HG03469 (cell line): ENCODE measurements around the gene PTPN4.
"Not testable (repeated sequence)": the region's sequence is repeated elsewhere in the genome, so short reads cannot be mapped to it uniquely, and the experiment has no call there.

Experiments used
- ATAC-seq: cut with Tn5 transposase; IDR thresholded peaks from one replicate; pipeline ENCODE4 v1.9.1; 2021; ENCODE audit warnings: mild to moderate bottlenecking, moderate library complexity, moderate number of reproducible peaks; ENCODE audit not compliant: unreplicated experiment

Gene PTPN4

DNA sequence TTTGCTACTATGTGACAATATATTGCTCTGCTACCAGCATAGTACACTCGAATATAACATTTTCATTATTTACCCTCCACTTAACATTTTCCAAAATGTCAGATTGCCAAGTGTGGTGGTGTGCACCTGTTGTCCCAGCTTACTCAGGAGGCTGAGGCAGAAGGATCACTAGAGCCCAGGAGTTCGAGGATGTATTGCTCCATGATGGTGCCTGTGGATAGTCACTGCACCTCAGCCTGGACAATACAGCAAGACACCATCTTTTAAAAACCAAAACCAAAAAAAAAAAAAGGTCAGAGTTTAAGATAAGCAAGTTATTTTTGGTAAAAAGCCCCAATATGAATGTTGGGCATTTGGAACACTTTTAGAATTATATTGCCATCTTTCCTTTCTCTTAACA lies 178.0 kb downstream of the PTPN4 start:
- no peak for ATAC-seq

DNA sequence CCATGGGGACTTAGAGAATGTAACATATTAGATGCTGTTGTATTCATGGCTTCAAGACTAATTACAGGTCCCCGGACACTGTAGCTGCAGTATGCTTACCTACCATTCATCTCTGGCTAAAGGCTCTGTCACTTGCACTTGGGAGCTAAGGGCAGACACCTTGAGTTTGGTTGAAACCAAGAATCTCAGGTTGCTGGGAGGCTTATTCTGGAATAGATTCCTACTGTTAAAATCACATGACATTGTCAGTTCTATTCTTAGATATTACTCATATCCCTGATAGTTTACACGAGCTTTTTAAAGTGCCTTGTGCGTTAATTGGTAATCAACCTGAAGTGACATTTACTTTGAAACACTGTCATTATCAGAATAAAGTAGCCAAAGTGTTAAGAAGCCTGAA lies 180.2 kb downstream of the PTPN4 start:
- ATAC-seq = no peak

DNA sequence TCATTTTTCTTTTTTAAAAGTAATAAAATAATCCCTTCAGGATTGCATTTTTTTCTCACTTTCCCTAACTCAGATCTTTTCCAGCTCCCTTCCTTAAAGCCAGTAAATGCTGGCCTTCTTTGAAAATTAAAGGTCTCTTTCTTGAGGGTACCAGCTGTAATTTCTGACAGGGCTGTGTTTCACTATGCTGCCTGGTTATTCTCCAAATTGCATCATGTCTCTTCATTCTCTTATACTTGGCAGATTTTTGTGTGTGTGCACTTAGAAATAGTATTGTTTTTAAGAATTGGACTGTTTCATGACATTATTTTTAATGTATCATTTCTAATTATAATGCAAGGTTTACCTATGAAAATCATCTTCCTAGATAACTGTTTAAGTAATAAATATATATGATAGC lies 181.1 kb downstream of the PTPN4 start:
- no peak for ATAC-seq

DNA sequence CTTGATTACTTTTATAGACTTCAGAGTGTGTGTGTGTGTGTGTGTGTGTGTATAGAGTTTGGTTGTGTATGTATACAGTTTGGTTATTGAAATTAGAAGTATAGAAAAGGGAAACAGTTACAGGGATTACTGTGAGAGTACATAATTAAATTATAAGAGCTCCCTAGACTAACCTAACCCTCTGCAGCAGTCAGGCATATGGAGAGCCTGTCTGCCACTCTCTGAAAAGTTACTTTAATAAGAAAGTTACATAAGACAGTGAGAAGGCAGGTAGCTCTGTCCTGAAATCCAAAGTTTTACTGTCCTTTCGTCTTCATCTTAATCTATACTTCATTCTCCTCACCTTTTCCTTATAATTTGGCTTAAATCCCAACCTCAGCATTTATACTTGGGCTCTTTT lies 181.7 kb downstream of the PTPN4 start:
- ATAC-seq = no peak

DNA sequence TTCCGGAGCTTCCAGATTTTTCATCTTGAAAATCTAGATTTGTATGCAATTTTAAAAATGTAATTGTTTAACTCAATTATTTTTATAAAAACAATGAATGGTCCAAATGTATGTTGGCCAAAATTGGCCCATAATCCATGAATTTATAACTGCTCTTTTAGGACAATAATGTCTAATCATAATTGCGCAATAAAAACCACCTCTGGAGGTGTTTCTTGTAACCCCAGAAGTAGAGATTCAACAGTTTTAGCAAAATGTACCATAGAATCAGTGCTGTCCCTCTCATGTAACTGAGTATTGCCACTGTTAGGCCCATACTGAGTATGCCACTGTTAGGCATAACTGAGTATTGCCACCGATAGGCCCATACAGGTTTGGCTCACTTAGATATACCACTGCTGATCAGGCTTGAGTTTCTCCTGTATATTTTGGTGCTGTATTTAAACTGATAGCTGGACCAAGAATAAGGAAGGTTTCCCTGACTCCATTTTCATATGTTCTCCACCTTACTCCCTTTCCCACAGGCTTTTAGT lies 182.3 kb downstream of the PTPN4 start:
- no peak for ATAC-seq

DNA sequence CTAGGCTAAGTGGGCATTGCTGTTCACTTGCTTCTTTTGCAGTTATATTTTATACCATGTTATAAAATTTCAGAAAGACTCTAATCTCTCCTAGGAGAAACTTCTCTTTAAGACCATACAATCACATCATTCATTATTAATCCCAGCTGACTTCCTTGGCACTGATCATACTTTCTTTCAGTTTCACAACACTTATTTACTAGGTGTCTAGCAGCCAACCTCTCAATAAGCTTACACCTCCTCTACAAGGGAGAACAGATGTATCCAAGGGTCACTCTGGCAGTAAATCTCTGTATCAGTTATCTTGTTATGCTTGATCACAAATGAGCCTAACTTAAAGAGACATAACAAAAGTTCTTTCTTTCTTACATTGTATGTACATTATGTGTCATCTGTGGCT lies 183.3 kb downstream of the PTPN4 start:
- no peak for ATAC-seq

DNA sequence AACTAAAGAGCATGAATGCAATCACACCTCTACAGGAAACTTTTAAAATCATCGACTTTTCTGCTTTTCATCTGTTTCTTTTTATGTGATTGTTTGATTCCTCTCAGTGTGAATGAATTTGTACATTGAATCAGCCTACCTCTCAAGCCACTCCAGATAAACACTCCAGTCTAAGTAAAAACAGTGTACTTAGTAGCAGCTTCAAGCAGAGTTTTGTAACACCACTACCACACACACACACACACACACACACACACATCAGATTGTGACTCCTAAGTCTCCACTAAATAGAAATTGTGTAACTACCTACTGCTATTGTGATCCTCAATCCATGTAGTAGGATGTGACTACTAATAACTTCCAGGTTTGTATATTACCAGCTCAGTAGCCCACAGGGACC lies 187.8 kb downstream of the PTPN4 start:
- no peak for ATAC-seq

DNA sequence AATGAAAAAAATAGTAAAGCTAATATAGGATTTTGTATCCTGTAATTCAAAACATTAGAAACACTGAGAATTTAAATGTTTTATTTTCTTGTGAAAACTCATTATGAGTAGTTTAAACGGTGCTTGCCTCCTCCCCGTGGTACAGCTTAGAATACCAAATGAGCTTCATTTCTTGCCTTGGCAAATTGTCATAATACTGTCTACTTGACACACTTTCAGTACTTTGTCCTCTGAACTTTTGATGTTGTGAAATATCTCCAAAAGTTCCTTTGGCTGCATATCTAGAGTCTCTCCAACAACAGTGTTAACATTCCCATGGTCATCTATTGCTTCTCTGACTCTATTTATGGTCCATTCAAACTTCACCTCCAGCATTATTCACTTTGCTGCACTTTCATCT lies 191.2 kb downstream of the PTPN4 start:
- ATAC-seq = no peak

DNA sequence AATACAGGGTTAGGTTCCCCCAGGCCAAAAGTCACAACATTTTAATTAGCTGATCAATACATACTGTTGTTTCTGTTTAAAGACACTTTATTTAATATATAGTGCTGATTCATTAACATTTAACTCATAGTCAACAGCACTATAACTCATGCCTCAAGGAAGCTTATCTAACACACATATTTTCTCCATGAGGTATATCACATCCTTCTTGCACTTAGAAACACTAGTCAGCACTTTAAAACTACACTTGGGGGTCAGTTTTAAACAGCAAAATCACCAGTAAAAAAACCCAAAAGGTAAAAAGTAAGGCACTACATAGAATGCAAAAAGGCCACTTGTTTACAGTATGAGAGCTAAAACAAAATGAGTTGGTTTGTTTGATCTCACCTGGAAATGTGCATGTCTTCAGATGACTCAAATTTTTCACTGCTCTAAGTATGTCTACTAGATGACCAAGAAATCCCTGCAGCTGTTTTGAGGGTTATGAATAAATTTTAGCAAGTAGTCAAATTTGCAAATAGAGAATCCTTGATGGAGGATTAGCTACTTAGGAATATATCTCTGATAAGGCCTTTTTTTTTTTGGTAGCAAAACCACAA lies 199.0 kb downstream of the PTPN4 start:
- no peak for ATAC-seq

DNA sequence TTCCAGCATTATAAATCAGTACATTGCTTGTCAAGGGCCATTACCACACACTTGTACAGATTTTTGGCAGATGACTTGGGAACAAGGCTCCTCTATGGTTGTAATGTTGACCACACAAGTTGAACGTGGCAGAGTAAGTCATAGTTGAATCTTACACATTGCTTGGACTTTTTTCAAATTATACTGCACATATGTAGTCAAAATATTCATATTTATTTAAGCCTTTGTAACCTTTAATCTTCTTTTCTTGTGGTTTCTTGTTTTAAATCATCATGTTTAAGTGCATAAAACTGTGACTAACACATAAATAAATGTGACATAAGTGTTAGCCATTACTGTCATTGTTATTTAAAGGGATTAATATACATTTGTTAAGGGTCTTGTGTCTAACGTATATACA lies 201.1 kb downstream of the PTPN4 start:
- no peak for ATAC-seq

DNA sequence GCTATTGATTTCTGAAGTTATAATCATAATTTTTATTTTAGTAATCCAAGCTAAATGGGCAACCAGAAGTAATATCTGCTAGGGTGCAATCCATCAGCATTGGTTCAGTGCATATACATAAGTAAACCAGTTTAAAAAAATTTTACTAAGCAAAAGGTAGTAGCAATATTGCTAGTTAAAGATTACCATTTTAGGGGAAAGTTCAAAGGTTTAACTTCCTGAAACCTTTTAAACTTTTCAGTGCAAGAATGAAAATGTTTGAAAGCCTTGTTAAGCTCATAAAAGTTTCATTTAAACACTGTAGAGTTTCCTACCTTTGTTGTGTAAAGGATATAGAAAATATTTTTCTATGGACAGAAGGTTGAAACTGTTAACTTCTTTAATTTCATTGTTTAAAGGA lies 222.2 kb downstream of the PTPN4 start:
- no peak for ATAC-seq

DNA sequence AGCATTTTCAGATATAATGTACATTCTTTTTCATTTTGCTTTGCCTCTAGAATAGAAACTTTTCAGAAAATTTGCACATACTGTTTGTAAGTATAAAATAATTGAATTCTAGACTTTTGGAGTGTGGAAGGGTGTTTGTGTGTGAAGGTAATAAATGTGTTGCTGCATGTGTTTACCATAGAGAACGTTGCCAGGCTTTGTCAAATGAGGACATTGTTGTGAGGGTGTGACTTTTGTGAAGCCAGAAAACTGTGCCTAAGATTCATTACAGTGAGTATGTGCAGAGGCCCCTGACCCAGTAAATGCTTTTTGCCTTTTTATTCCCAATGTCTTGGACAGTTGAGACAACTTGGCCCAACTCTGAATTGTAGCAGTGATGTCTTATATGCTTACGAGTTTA lies 222.8 kb downstream of the PTPN4 start:
- no peak for ATAC-seq

DNA sequence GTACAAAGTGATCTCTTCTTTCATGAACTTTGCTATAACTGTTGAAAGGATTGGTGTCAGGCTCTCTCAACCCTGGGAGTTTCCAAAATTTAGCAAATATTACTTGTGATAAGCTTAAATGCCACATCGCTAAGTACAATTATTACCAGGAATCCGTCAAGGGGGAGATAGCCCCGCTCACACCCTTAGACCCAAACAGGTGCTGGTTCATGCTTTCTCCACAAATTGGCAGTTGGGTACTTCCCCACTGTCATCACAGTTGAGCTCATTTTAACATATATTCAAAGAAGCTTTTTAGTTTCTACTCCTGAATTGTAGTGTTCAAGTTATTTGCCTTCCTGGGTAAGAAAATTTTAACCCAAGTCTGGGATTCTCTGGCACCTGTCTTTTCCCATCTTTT lies 223.4 kb downstream of the PTPN4 start:
- ATAC-seq = no peak

DNA sequence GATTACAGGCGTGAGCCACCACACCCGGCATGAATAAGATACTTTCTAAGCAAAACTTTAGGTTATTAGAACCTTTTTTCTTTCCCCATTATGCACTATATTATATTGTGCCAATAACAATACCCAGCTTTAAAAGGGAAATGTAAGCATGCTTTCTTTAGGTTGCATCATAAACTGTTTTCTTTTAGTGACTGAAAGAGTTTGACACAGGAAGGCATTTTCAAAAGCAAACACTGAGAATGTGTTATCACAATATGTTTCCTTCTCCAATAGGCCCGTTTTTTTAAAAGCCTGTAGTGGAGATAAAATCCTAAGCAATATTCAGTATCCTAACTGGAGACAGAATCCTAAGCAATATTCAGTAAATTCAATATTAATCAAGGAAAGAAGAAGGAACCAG lies 236.4 kb downstream of the PTPN4 start:
- ATAC-seq = no peak

DNA sequence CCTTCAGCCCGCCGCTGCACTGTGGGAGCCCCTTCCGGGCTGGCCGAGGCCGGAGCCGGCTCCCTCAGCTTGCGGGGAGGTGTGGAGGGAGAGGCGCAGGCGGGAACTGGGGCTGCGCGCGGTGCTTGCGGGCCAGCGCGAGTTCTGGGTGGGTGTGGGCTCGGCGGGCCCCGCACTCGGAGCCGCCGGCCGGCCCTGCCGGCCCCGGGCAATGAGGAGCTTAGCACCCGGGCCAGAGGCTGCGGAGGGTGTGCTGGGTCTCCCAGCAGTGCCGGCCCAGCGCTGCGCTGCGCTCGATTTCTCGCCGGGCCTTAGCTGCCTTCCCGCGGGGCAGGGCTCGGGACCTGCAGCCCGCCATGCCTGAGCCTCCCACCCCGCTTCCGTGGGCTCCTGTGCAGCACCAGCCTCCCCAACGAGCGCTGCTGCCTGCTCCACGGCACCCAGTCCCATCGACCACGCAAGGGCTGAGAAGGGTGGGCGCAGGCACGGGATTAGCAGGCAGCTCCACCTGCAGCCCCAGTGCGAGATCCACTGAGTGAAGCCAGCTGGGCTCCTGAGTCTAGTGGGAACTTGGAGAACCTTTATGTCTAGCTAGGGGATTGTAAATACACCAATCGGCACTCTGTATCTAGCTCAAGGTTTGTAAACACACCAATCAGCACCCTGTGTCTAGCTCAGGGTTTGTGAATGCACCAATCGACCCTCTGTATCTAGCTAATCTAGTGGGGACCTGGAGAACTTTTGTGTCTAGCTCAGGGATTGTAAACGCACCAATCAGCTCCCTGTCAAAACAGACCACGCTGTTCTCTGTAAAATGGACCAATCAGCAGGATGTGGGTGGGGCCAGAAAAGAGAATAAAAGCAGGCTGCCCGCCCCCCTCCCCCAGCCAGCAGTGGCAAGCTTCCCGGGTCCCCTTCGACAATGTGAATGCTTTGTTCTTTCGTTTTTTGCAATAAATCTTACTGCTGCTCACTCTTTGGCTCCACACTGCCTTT lies 237.5 kb downstream of the PTPN4 start:
- not testable (repeated sequence) for ATAC-seq

DNA sequence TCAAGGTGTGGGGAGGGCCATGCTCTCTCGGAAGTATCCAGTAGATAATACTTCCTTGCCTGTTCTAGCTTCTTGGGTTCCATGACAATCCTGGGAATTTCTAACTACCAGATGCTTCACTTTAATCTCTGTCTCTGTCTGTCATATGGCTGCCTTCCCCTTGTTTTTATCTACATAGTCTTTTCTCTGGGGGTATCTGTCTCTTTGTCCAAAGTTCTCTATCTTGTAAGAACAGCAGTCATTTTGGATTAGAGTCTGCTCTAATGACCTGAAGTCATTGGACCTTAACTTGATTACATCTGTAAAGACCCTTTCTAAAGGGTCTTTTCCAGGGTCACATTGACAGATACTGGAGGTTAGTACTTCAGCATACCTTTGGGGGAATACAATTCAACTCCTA lies 241.7 kb downstream of the PTPN4 start:
- ATAC-seq = no peak

DNA sequence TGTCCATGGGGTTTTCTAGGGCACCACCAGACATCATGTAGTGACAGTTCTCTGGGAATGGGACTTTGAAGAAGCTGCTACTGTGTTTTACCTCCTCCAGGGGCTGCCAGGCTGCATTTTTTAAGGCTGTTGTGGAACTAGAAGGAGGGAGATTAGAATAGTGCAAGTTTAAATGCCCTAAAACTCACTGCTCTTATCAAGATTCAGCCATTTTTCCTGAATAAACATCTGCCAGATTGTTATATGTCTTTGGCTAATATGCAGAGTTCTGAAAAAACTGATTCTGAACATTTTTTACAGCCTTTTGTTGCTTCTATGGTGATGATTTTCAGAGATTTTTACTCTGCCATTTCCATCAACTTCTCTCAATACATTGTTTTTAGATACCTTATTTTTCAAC lies 244.5 kb downstream of the PTPN4 start:
- ATAC-seq = no peak

DNA sequence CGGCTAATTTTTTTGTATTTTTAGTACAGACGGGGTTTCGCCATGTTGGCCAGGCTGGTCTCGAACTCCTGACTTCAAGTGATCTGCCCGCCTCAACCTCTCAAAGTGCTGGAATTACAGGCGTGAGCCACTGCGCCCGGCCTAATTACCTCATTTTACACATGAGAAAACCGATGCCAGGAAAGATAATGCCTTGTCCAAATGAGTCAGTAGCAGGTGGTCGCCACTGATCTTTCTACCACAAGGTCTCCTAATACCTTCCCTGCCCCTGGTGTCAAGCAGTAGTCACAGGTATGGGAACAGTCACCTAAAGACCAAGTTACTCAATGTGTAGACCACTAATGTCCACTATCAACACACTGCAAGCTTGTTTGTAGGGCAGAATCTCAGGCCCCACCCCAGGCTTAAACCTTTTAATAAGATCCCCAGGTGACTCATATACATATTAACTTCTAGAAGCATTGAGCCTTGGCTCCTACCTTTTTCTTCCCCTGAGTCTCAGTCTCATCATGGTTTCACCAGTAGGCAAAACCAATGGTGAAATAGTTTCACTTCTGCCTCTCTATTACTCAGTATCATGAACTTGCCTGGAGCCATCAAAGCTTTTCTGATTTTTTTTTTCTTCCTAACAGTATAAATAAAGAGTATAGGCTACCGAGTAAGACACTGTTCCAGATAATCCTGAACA lies 246.3 kb downstream of the PTPN4 start:
- peak; percentile 95 for ATAC-seq

DNA sequence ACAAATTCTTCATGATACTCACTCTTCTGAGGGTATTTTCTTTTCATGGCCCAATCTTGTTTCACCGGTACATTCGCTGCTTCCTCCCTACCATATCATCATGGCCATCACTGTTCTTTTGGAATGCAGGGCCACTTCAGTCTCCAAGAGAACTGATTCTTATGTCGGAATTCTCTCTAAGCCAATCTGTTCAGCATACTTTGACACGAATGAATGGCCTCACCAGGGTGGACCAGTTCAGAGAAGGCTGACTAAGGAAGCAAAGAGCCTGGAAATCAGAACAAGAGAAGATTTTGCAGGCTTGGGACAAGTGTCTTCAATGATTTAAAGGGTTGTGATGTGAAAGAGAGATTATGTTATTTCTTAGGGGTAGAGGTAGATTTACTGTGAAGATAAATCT lies 248.1 kb downstream of the PTPN4 start:
- ATAC-seq = no peak

DNA sequence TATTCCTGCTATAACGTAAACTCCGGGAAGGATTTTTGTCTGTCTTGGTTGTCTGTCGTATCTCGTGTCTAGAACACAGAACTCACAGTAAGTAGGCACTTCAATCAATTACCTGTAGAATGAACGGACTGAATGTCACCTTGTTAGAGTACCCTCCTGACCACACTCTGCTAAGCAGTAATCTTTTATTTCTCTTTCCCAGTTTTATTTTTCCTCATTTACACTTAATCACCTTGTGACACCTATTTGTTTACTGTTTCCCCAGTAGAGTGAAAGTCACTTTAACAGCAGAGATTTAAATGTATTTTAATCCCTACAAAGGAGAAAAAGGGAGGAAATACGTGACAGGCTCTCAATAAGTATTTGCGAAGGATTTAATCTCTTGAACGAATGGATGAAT lies 252.6 kb downstream of the PTPN4 start:
- ATAC-seq = no peak

DNA sequence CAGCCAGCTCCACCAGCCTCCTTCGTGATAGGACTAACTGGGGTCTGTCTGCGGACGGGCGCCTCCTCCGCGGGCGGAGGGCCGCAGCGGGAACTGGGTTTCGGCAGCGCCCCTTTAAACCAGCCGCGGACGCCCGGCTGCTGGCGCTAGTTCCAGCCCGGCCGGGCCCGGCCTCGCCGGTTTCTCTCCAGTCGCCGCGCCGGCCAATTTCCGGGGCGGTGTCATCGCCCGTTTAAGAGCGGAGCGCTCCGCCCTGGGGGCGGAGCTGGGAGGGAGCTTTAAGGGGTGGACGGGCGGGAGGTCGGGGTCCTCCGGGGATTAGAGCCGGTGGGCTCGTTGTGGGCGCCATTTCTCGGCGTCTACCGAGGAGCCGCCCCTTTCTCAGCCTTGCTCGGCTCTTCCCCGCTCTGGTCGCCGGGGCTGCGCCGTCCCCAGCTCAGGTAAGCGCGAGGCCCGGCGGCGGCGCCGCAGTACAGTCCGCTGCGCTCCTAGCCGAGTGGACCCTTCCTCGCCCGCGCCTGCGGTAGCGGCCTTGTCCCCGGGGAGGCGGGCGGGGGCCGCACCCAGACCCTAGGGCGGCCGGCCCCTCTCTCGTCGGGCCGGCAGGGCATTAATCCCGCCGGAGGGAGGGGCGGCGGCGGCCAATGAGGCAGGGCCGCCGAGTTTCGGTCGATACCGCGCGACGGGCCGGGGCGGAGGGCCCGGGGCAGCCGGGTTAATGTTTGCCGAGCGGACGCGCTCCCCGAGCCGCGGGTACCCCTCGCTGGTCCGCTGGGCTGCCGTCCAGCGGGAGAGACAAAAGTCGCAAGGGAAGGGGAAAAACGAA lies 253.3 kb downstream of the PTPN4 start, which contains the start of gene EPB41L5:
Gene EPB41L5 (plus strand): TSS at position 307 of the 826 bp plus-strand sequence. CDS start 6,008 bp downstream, outside the sequence.
- ATAC-seq = peak; percentile 91
